Adrenal gland (tissue), 12 donors: Measurements from ENCODE around the gene AP2A2. TPM values are rescaled to one million over a fixed set of nuclear protein-coding genes. Genes with fewer than 3 reads are reported as not detected.

ENCODE experiments used
- DNase-seq, 7 donors: peaks; one replicate each; pipeline ENCODE4 v3.0.0-alpha.2; 2019 to 2020
- H3K27ac ChIP-seq, 5 donors: fragments of 200-600 bp; sonication (generic) in 4 of 5; 1 replicate in 3 of 5; 2 replicates in 2 of 5; pipeline versions ENCODE4 v1.5.1 to v1.8.0; 2016 to 2020; ENCODE audit warnings: mild to moderate bottlenecking in 1 of 5
- H3K27me3 ChIP-seq: fragments of 200-600 bp; 2 replicates; pipeline ENCODE4 v1.8.0; 2021
- H3K36me3 ChIP-seq, 2 donors: fragments of 200-600 bp; replicated peaks in 1 of 2; 1 replicate in 1 of 2; 2 replicates in 1 of 2; pipeline versions ENCODE4 v1.5.1 to v1.8.0; 2018 to 2022
- H3K4me1 ChIP-seq, 2 donors: fragments of 200-600 bp; replicated peaks in 1 of 2; 1 replicate in 1 of 2; 2 replicates in 1 of 2; pipeline versions ENCODE4 v1.5.1 to v1.8.0; 2018 to 2021
- H3K4me3 ChIP-seq, 4 donors: fragments of 200-600 bp; sonication (generic) in 3 of 4; one replicate each; pipeline ENCODE4 v1.5.1; 2016 to 2018
- H3K9me3 ChIP-seq, 3 donors: fragments of 200-600 bp; sonication (generic) in 1 of 3; replicated peaks in 1 of 3; 1 replicate in 2 of 3; 2 replicates in 1 of 3; pipeline versions ENCODE4 v1.5.1 to v1.8.0; 2016 to 2021
- POLR2A ChIP-seq, 2 donors: fragments of 450-650 bp; IDR thresholded peaks; one replicate each; pipeline ENCODE4 v1.6.1; 2017; ENCODE audit warnings: antibody characterized with exemption in 2 of 2, mild to moderate bottlenecking in 2 of 2, moderate library complexity in 1 of 2
- WGBS, 4 donors: extraction: QIAGEN DNeasy Blood & Tissue Kit in 2 of 4; methylation state at CpG; one replicate each; pipeline versions ENCODE4 v1.1.5 to v1.1.7; 2013 to 2017; 5-methylcytosine and 5-hydroxymethylcytosine counted together
- intact Hi-C, 2 donors: fragments of 100-400 bp; cut with DNase I; formaldehyde crosslinking; loops; one replicate each; pipeline versions ENCODE4 v1.14.1 to v1.15.0; 2022 to 2023
- polyA plus RNA-seq, 3 donors: library from polyadenylated mRNA; stranded (reverse); fragments of 200-250 nt in 2 of 3; fragments of 350-450 nt in 1 of 3; fragmentation: Illumina TruSeq in 1 of 3; extraction: RNeasy Lipid Tissue Mini Kit (QIAGEN cat#74804) in 1 of 3; gene quantifications; one replicate each; pipeline ENCODE4 v1.2.3, GENCODE V29; 2013 to 2014
- total RNA-seq, 9 donors: library from RNA; depleted of rRNA in 4 of 9; stranded (reverse); fragments of >200 nt in 4 of 9; fragments of 120-200 nt in 1 of 9; fragmentation: NEBNext Ultra II Directional in 1 of 9; extraction: Animal tissue kit (Norgen Biotek cat#: 25700) in 1 of 9; gene quantifications; one replicate each; pipeline versions ENCODE4 v1.1.0 to v1.2.4, GENCODE V29; 2013 to 2023
- TF ChIP-seq, protein P1 (sequence below), 6 experiments: fragments of 450-650 bp in 4 of 6; fragments of 200-600 bp in 2 of 6; sonication (generic) in 1 of 6; IDR thresholded peaks; 1 replicate in 5 of 6; 2 replicates in 1 of 6; pipeline versions ENCODE4 v1.5.1 to v1.8.0; 2016 to 2021; ENCODE audit warnings: antibody characterized with exemption in 6 of 6, mild to moderate bottlenecking in 2 of 6, moderate library complexity in 1 of 6
- donor health status: healthy with polysubstance abuse.
- donor health status: Bipolar disorder and iron deficiency.
- donor health status: DM: yes; HTN: yes; CAD: no.
- donor health status: DM: no; HTN: no; CAD: no.
- donor health status: DM: no; HTN: no; CAD: no.
- donor health status: DM: yes; HTN: yes; CAD: no.

AP2A2 gene
- total and polyA plus RNA-seq, 12 donors, result 15.3 to 115 (median 73.1) TPM

DNA sequence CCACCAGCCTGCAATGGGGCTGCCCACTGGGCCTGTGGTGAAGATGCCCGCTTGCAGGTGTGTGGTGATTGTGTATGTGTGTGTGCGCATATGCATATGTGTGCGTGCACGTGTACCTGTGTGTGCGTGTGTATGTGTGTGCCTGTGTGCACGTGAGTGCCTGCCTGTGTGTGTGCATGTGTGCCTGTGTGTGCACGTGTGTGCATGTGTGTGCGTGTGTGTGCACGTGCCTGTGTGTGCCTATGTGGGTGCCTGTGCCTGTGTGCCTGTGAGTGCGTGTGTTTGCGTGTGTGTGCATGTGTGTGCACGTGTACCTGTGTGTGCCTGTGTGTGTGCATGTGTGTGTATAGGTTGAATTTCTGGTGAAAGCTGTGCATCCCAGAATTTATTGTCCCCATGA, 113.3 kb downstream of the AP2A2 start:
- H3K36me3 ChIP-seq, result no peaks in the 10 kb centered on the region
- H3K27ac ChIP-seq, result no peak overlapping the region
- H3K4me3 ChIP-seq, result no peak overlapping the region
- TF ChIP-seq, protein P1, sequence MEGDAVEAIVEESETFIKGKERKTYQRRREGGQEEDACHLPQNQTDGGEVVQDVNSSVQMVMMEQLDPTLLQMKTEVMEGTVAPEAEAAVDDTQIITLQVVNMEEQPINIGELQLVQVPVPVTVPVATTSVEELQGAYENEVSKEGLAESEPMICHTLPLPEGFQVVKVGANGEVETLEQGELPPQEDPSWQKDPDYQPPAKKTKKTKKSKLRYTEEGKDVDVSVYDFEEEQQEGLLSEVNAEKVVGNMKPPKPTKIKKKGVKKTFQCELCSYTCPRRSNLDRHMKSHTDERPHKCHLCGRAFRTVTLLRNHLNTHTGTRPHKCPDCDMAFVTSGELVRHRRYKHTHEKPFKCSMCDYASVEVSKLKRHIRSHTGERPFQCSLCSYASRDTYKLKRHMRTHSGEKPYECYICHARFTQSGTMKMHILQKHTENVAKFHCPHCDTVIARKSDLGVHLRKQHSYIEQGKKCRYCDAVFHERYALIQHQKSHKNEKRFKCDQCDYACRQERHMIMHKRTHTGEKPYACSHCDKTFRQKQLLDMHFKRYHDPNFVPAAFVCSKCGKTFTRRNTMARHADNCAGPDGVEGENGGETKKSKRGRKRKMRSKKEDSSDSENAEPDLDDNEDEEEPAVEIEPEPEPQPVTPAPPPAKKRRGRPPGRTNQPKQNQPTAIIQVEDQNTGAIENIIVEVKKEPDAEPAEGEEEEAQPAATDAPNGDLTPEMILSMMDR (IDR thresholded peaks at IDR 0.05), result no peak
- TF ChIP-seq POLR2A (IDR thresholded peaks at IDR 0.05), result no peak
- peaks cover 4% of the 10 kb centered on the region for H3K27me3 ChIP-seq
- H3K9me3 ChIP-seq, result no peaks in the 10 kb centered on the region
- 88 to 94% (median 91%) methylated on average over 5 to 12 of the region's 12 CpGs for WGBS, 4 donors
- peaks cover 0 to 3% of the 10 kb centered on the region in 2 donors for H3K4me1 ChIP-seq
- DNase-seq, result no peak
- intact Hi-C loops, result no loop called here

- Histone ChIP-seq H3K36me3 (no peaks in the 10 kb centered on the region), H3K27ac (no peak overlapping the region), H3K27me3 (peaks cover 4% of the 10 kb centered on the region), H3K4me3 (no peak overlapping the region), H3K4me1 (no peaks in the 10 kb centered on the region), H3K9me3 (no peaks in the 10 kb centered on the region)
- TF ChIP-seq, protein P1 (IDR thresholded peaks at IDR 0.05), result no peak
- TF ChIP-seq POLR2A (IDR thresholded peaks at IDR 0.05), result no peak
- no peak for DNase-seq
- 83 to 92% (median 87%) methylated on average over 6 to 32 of the region's 32 CpGs for WGBS, 4 donors
- intact Hi-C loops, result no loop called here
Measured at GRCh38 chr11:1039481-1040427, 114.1 kb downstream of the AP2A2 start.

GRCh38 chr11:1040428-1041148, 114.9 kb downstream of the AP2A2 start:
- peaks cover 4% of the 10 kb centered on the region for H3K27me3 ChIP-seq
- no peaks in the 10 kb centered on the region for H3K36me3 ChIP-seq
- no peak overlapping the region for H3K4me3 ChIP-seq
- TF ChIP-seq POLR2A (IDR thresholded peaks at IDR 0.05), result no peak
- TF ChIP-seq, protein P1 (IDR thresholded peaks at IDR 0.05), result no peak
- intact Hi-C loops, result no loop called here
- H3K27ac ChIP-seq, result no peak overlapping the region
- WGBS, 4 donors, result 73 to 79% (median 78%) methylated on average over 7 to 16 of the region's 16 CpGs
- no peaks in the 10 kb centered on the region for H3K4me1 ChIP-seq
- no peaks in the 10 kb centered on the region for H3K9me3 ChIP-seq
- no peak for DNase-seq

GRCh38 chr11:1041149-1041467, 115.4 kb downstream of the AP2A2 start:
- H3K27me3 ChIP-seq, result peaks cover 4% of the 10 kb centered on the region
- no peak overlapping the region for H3K4me3 ChIP-seq
- no peaks in the 10 kb centered on the region for H3K4me1 ChIP-seq
- H3K9me3 ChIP-seq, result no peaks in the 10 kb centered on the region
- H3K27ac ChIP-seq, result no peak overlapping the region
- TF ChIP-seq, protein P1 (IDR thresholded peaks at IDR 0.05), result no peak
- TF ChIP-seq POLR2A (IDR thresholded peaks at IDR 0.05), result no peak
- intact Hi-C loops, result no loop called here
- no peaks in the 10 kb centered on the region for H3K36me3 ChIP-seq
- DNase-seq, result no peak
- 58 to 63% methylated on average over 8 of the region's 8 CpGs; no CpG with 5 or more reads in 2 of the 4 donors for WGBS, 4 donors
